ENCODE results near the gene SLC38A2.

GRCh38 chr12:46402451-46402850 is 29.9 kb upstream of the SLC38A2 start:
- TF ChIP-seq, protein P1, sequence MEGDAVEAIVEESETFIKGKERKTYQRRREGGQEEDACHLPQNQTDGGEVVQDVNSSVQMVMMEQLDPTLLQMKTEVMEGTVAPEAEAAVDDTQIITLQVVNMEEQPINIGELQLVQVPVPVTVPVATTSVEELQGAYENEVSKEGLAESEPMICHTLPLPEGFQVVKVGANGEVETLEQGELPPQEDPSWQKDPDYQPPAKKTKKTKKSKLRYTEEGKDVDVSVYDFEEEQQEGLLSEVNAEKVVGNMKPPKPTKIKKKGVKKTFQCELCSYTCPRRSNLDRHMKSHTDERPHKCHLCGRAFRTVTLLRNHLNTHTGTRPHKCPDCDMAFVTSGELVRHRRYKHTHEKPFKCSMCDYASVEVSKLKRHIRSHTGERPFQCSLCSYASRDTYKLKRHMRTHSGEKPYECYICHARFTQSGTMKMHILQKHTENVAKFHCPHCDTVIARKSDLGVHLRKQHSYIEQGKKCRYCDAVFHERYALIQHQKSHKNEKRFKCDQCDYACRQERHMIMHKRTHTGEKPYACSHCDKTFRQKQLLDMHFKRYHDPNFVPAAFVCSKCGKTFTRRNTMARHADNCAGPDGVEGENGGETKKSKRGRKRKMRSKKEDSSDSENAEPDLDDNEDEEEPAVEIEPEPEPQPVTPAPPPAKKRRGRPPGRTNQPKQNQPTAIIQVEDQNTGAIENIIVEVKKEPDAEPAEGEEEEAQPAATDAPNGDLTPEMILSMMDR (IDR thresholded peaks at IDR 0.05), result no peak
- TF ChIP-seq POLR2A (IDR thresholded peaks at IDR 0.05), result no peak
- TF ChIP-seq POLR2AphosphoS5 (IDR thresholded peaks at IDR 0.05), result no peak
